Measurements from ENCODE around the gene SLC6A16. TPM values are rescaled to one million over a fixed set of nuclear protein-coding genes. Genes with fewer than 3 reads are reported as not detected.

SLC6A16 gene
- total RNA-seq, 1 experiment from 2014 or later: not detected

GRCh38 chr19:49344505-49345423, 19.8 kb upstream of the SLC6A16 start:
- no peak for DNase-seq (ENCODE audit: unreplicated experiment)
- Mint-ChIP-seq H3K27me3 (ENCODE audit: insufficient read depth, unreplicated experiment) (no peaks in the 10 kb centered on the region), H3K4me3 (ENCODE audit: unreplicated experiment) (no peak overlapping the region), H3K9me3 (ENCODE audit: unreplicated experiment) (no peaks in the 10 kb centered on the region), H3K36me3 (ENCODE audit: insufficient read depth, unreplicated experiment) (no peaks in the 10 kb centered on the region), H3K4me1 (ENCODE audit: insufficient read depth, unreplicated experiment) (no peaks in the 10 kb centered on the region), H3K27ac (ENCODE audit: low read depth, unreplicated experiment) (no peak overlapping the region)
- ChIA-PET CTCF (interaction anchor here (0.5 to 0.7 kb wide), 3 partner anchors 19 to 269 kb away, joined by 3 read pairs; no protein-coding TSS in a partner anchor), POLR2A (interaction anchor here (0.6 to 0.8 kb wide), 2 partner anchors 18 to 119 kb away, joined by 3 to 4 read pairs; partner anchors contain the start of gene DKKL1)
- no peak for TF ChIP-seq CTCF (IDR thresholded peaks at IDR 0.05; ENCODE audit: unreplicated experiment)
- no TSS peak for BruUV-seq (replicated peaks)
- intact Hi-C loops (cut with micrococcal nuclease): no loop called here

GRCh38 chr19:49343123-49343522, 18.1 kb upstream of the SLC6A16 start:
- no peak for TF ChIP-seq CTCF (IDR thresholded peaks at IDR 0.05; ENCODE audit: unreplicated experiment)
- BruUV-seq (replicated peaks): no TSS peak
- CTCF ChIA-PET: interaction anchor here (0.9 kb wide), 1 partner anchor 75 kb away, joined by 3 read pairs; no protein-coding TSS in a partner anchor
- peaks cover 6% of the 10 kb centered on the region for H3K4me1 Mint-ChIP-seq (ENCODE audit: insufficient read depth, unreplicated experiment)
- no peak overlapping the region for H3K27ac Mint-ChIP-seq (ENCODE audit: low read depth, unreplicated experiment)
- DNase-seq (ENCODE audit: unreplicated experiment): no peak
- H3K9me3 Mint-ChIP-seq (ENCODE audit: unreplicated experiment): no peaks in the 10 kb centered on the region
- no peak overlapping the region for H3K4me3 Mint-ChIP-seq (ENCODE audit: unreplicated experiment)
- intact Hi-C loops (cut with micrococcal nuclease): no loop called here
- no peaks in the 10 kb centered on the region for H3K36me3 Mint-ChIP-seq (ENCODE audit: insufficient read depth, unreplicated experiment)
- POLR2A ChIA-PET: no interaction called here
- no peaks in the 10 kb centered on the region for H3K27me3 Mint-ChIP-seq (ENCODE audit: insufficient read depth, unreplicated experiment)

GRCh38 chr19:49342291-49342721, 17.3 kb upstream of the SLC6A16 start:
- no peaks in the 10 kb centered on the region for H3K36me3 Mint-ChIP-seq (ENCODE audit: insufficient read depth, unreplicated experiment)
- no peak overlapping the region for H3K4me3 Mint-ChIP-seq (ENCODE audit: unreplicated experiment)
- no TSS peak for BruUV-seq (replicated peaks)
- H3K4me1 Mint-ChIP-seq (ENCODE audit: insufficient read depth, unreplicated experiment): peaks cover 6% of the 10 kb centered on the region
- intact Hi-C loops (cut with micrococcal nuclease): no loop called here
- H3K9me3 Mint-ChIP-seq (ENCODE audit: unreplicated experiment): no peaks in the 10 kb centered on the region
- ChIA-PET CTCF (no interaction called here), POLR2A (no interaction called here)
- H3K27ac Mint-ChIP-seq (ENCODE audit: low read depth, unreplicated experiment): no peak overlapping the region
- no peaks in the 10 kb centered on the region for H3K27me3 Mint-ChIP-seq (ENCODE audit: insufficient read depth, unreplicated experiment)
- TF ChIP-seq CTCF (IDR thresholded peaks at IDR 0.05; ENCODE audit: unreplicated experiment): no peak
- no peak for DNase-seq (ENCODE audit: unreplicated experiment)

- Mint-ChIP-seq H3K4me1 (ENCODE audit: insufficient read depth, unreplicated experiment) (peaks cover 6% of the 10 kb centered on the region), H3K4me3 (ENCODE audit: unreplicated experiment) (no peak overlapping the region), H3K9me3 (ENCODE audit: unreplicated experiment) (no peaks in the 10 kb centered on the region), H3K27me3 (ENCODE audit: insufficient read depth, unreplicated experiment) (no peaks in the 10 kb centered on the region), H3K27ac (ENCODE audit: low read depth, unreplicated experiment) (no peak overlapping the region), H3K36me3 (ENCODE audit: insufficient read depth, unreplicated experiment) (no peaks in the 10 kb centered on the region)
- POLR2A ChIA-PET: no interaction called here
- CTCF ChIA-PET: interaction anchor here (0.6 kb wide), 1 partner anchor 19 kb away, joined by 3 read pairs; no protein-coding TSS in a partner anchor
- DNase-seq (ENCODE audit: unreplicated experiment): no peak
- intact Hi-C loops (cut with micrococcal nuclease): no loop called here
- no TSS peak for BruUV-seq (replicated peaks)
- no peak for TF ChIP-seq CTCF (IDR thresholded peaks at IDR 0.05; ENCODE audit: unreplicated experiment)
Measured at GRCh38 chr19:49340865-49341718, 16.1 kb upstream of the SLC6A16 start.
